GM12864 (cell line): Measurements from ENCODE around the gene MPRIP.
A peak's percentile ranks its signal among the peaks of the same experiment; 100 is the strongest.

Experiments
- DNase-seq: peaks from one replicate; pipeline ENCODE4 v3.0.0-alpha.2; 2011; ENCODE audit warnings: low read depth
- H3K4me3 ChIP-seq: 2 replicates; pipeline ENCODE4 v1.5.1; 2011; ENCODE audit warnings: mild to moderate bottlenecking, low read depth, low read length, control low read depth
- CTCF ChIP-seq: IDR thresholded peaks from 2 replicates; pipeline ENCODE4 v1.5.1; 2011; ENCODE audit warnings: low read depth, mild to moderate bottlenecking, moderate library complexity, low read length, control low read depth, inconsistent platforms; ENCODE audit errors: missing control alignments

The MPRIP gene

GRCh38 chr17:17204041-17204591 lies 161.9 kb downstream of the MPRIP start:
- peak overlapping the region; percentile 87 for H3K4me3 ChIP-seq
- DNase-seq: no peak
- no peak for TF ChIP-seq CTCF

GRCh38 chr17:17204635-17205231 lies 162.5 kb downstream of the MPRIP start:
- no peak for DNase-seq
- TF ChIP-seq CTCF: no peak
- peak overlapping the region; percentile 87 for H3K4me3 ChIP-seq

- TF ChIP-seq CTCF: no peak
- H3K4me3 ChIP-seq: peak overlapping the region; percentile 87
- peak; percentile 52 for DNase-seq
Measured at GRCh38 chr17:17205368-17206123, 163.3 kb downstream of the MPRIP start.

- DNase-seq: peak; percentile 79
- H3K4me3 ChIP-seq: peak within 1 kb of the TSS; percentile 87
- no peak for TF ChIP-seq CTCF
Measured at GRCh38 chr17:17206124-17206912, 164.1 kb downstream of the MPRIP start, which contains the start of gene PLD6. Gene PLD6, minus strand, starts transcription at chr17:17206333. Its CDS starts 47 bp downstream, at chr17:17206286.

- H3K4me3 ChIP-seq: no peak overlapping the region
- no peak for DNase-seq
- no peak for TF ChIP-seq CTCF
Measured at GRCh38 chr17:17206913-17207335, 164.7 kb downstream of the MPRIP start.

- DNase-seq: no peak
- no peak overlapping the region for H3K4me3 ChIP-seq
- no peak for TF ChIP-seq CTCF
Measured at GRCh38 chr17:17207998-17208397, 165.7 kb downstream of the MPRIP start.
